OCI-LY3 (cell line): ENCODE data around the gene COPB2.

Source experiments
- H2AFZ ChIP-seq: fragments of 200-600, 300-600 bp; shearing (Covaris generic); 2 replicates; pipeline ENCODE4 v1.6.0; 2014; ENCODE audit warnings: antibody characterized with exemption, low read depth, low read length
- H3K27ac ChIP-seq: fragments of 200-600, 300-600 bp; sonication (generic); 2 replicates; pipeline ENCODE4 v1.5.1; 2014; ENCODE audit warnings: mild to moderate bottlenecking, low read length, moderate library complexity, mixed read lengths
- H3K27me3 ChIP-seq: fragments of 200-600, 300-600 bp; sonication (generic); 2 replicates; pipeline ENCODE4 v1.6.1; 2014; ENCODE audit warnings: low read depth, low read length, mixed read lengths
- H3K36me3 ChIP-seq: fragments of 200-600, 300-600 bp; sonication (generic); replicated peaks from 2 replicates; pipeline ENCODE3; 2014; ENCODE audit warnings: low read depth, low read length, mixed read lengths
- H3K4me1 ChIP-seq: fragments of 300-600, 200-600 bp; sonication (generic); 2 replicates; pipeline ENCODE4 v1.6.1; 2014; ENCODE audit warnings: low read length, mixed read lengths
- H3K4me2 ChIP-seq: fragments of 200-600, 300-600 bp; sonication (generic); 2 replicates; pipeline ENCODE4 v1.6.1; 2014; ENCODE audit warnings: low read length, mixed read lengths
- H3K4me3 ChIP-seq: fragments of 300-600, 200-600 bp; sonication (generic); 2 replicates; pipeline ENCODE4 v1.5.1; 2014; ENCODE audit warnings: antibody characterized with exemption, mild to moderate bottlenecking, low read length, moderate library complexity
- H3K79me2 ChIP-seq: fragments of 300-600, 200-600 bp; shearing (Covaris generic); 2 replicates; pipeline ENCODE4 v1.6.1; 2014; ENCODE audit warnings: mild to moderate bottlenecking, low read length, mixed read lengths
- H3K9ac ChIP-seq: fragments of 300-600, 200-600 bp; shearing (Covaris generic); 2 replicates; pipeline ENCODE4 v1.6.0; 2014; ENCODE audit warnings: mild to moderate bottlenecking, low read length, moderate library complexity
- H3K9me3 ChIP-seq: fragments of 200-600, 300-600 bp; shearing (Covaris generic); 2 replicates; pipeline ENCODE4 v1.6.1; 2014; ENCODE audit warnings: low read length, mixed read lengths; ENCODE audit not compliant: insufficient read depth
- H4K20me1 ChIP-seq: fragments of 200-600, 300-600 bp; sonication (generic); 2 replicates; pipeline ENCODE4 v1.6.1; 2016; ENCODE audit warnings: low read length, mixed read lengths; ENCODE audit not compliant: insufficient read depth
- CTCF ChIP-seq: fragments of 200-600, 300-600 bp; sonication (generic); IDR thresholded peaks from 2 replicates; pipeline ENCODE4 v1.5.1; 2014; ENCODE audit warnings: antibody characterized with exemption, low read length, low read depth
- EZH2phosphoT487 ChIP-seq: fragments of 200-600 bp; shearing (Covaris generic); IDR thresholded peaks from 2 replicates; pipeline ENCODE4 v1.6.1; 2018; ENCODE audit warnings: antibody characterized with exemption, mixed run types, low read depth

Gene COPB2

DNA sequence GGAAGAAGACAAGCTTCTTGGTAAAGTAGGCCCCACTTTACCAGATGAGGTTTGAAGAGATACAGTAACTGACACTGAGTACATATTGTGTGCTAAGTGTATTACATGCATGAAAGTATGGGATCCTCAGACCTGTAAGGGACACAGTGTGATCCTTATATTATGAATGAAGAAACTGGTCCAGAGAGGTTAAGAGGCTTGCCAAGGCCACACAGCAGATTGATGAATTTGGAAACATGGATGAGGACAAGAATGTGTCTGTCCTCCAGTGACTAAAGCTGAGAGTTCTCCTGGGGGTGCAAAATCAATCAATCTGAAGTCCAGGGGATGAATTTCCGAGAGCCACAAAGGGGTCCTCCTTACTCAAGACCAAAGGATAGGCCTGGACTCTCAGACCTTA lies 77.0 kb downstream of the COPB2 start:
- Histone ChIP-seq H4K20me1 (no peaks in the 10 kb centered on the region), H3K27ac (no peak overlapping the region), H3K27me3 (peaks cover 20% of the 10 kb centered on the region), H3K9me3 (no peaks in the 10 kb centered on the region), H3K4me1 (no peaks in the 10 kb centered on the region), H3K4me3 (no peak overlapping the region), H2AFZ (no peak overlapping the region), H3K4me2 (no peak overlapping the region), H3K79me2 (no peaks in the 10 kb centered on the region), H3K36me3 (no peaks in the 10 kb centered on the region), H3K9ac (no peak overlapping the region)
- TF ChIP-seq EZH2phosphoT487 (no peak), CTCF (no peak)

- no peaks in the 10 kb centered on the region for H3K79me2 ChIP-seq
- TF ChIP-seq CTCF (no peak), EZH2phosphoT487 (no peak)
- H3K4me2 ChIP-seq = no peak overlapping the region
- H4K20me1 ChIP-seq = no peaks in the 10 kb centered on the region
- peaks cover 20% of the 10 kb centered on the region for H3K27me3 ChIP-seq
- no peak overlapping the region for H3K27ac ChIP-seq
- H3K36me3 ChIP-seq = no peaks in the 10 kb centered on the region
- H3K4me1 ChIP-seq = no peaks in the 10 kb centered on the region
- no peaks in the 10 kb centered on the region for H3K9me3 ChIP-seq
- H3K9ac ChIP-seq = no peak overlapping the region
- H2AFZ ChIP-seq = no peak overlapping the region
- H3K4me3 ChIP-seq = no peak overlapping the region
These were observed 77.9 kb downstream of the COPB2 start for GRCh38 chr3:139311557-139311956.

DNA sequence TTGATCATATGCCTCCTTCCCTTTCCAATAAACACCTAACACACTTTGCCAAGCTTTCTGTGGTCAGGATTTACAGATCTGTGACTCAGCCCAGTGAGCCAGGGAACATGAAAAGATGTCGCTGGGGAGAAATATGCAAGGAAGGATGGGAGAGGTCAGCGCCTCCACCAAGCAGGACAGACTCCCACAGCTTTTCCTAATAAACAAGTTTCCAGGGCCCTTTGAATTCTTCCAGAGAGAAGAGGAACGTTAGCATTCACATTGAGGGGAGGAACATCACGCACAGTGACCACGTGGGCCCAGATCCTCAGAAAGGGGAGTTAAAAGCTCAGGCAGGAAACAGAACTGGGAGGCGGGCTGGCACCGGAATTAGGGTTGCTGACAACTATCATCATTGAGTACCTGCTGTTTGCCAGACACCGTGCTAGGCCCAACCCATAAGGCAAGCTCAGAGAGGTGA lies 78.9 kb downstream of the COPB2 start:
- H2AFZ ChIP-seq = no peak overlapping the region
- H3K4me3 ChIP-seq = no peak overlapping the region
- H3K9me3 ChIP-seq = no peaks in the 10 kb centered on the region
- H3K4me2 ChIP-seq = no peak overlapping the region
- H3K4me1 ChIP-seq = no peaks in the 10 kb centered on the region
- no peak for TF ChIP-seq CTCF
- no peak for TF ChIP-seq EZH2phosphoT487
- H4K20me1 ChIP-seq = no peaks in the 10 kb centered on the region
- no peak overlapping the region for H3K9ac ChIP-seq
- H3K79me2 ChIP-seq = no peaks in the 10 kb centered on the region
- H3K36me3 ChIP-seq = no peaks in the 10 kb centered on the region
- peaks cover 13% of the 10 kb centered on the region for H3K27me3 ChIP-seq
- no peak overlapping the region for H3K27ac ChIP-seq

GRCh38 chr3:139309880-139310279 lies 79.6 kb downstream of the COPB2 start:
- no peaks in the 10 kb centered on the region for H3K79me2 ChIP-seq
- TF ChIP-seq CTCF (no peak), EZH2phosphoT487 (no peak)
- no peak overlapping the region for H3K27ac ChIP-seq
- no peak overlapping the region for H2AFZ ChIP-seq
- H3K9me3 ChIP-seq = no peaks in the 10 kb centered on the region
- H3K27me3 ChIP-seq = peaks cover 8% of the 10 kb centered on the region; the same call in 1 of the 2 replicates
- H3K4me1 ChIP-seq = no peaks in the 10 kb centered on the region
- H3K36me3 ChIP-seq = no peaks in the 10 kb centered on the region
- no peaks in the 10 kb centered on the region for H4K20me1 ChIP-seq
- no peak overlapping the region for H3K4me3 ChIP-seq
- H3K4me2 ChIP-seq = no peak overlapping the region
- no peak overlapping the region for H3K9ac ChIP-seq
